ENCODE results near the gene LMAN2.
A peak's percentile ranks its signal among the peaks of the same experiment; 100 is the strongest.
"Not testable (repeated sequence)": the region's sequence is repeated elsewhere in the genome, so short reads cannot be mapped to it uniquely, and the experiment has no call there.

The LMAN2 gene

GRCh38 chr5:177378884-177379883 is 27.7 kb upstream of the LMAN2 start:
- DNase-seq (ENCODE audit: low spot score): peak; percentile 78

GRCh38 chr5:177377851-177378776 is 26.6 kb upstream of the LMAN2 start:
- DNase-seq (ENCODE audit: low spot score): no peak

- no peak for DNase-seq (ENCODE audit: low spot score)
Observed at GRCh38 chr5:177376107-177376506, 24.6 kb upstream of the LMAN2 start.

- not testable (repeated sequence) for DNase-seq (ENCODE audit: low spot score)
Observed at GRCh38 chr5:177375516-177375915, 24.0 kb upstream of the LMAN2 start.

DNA sequence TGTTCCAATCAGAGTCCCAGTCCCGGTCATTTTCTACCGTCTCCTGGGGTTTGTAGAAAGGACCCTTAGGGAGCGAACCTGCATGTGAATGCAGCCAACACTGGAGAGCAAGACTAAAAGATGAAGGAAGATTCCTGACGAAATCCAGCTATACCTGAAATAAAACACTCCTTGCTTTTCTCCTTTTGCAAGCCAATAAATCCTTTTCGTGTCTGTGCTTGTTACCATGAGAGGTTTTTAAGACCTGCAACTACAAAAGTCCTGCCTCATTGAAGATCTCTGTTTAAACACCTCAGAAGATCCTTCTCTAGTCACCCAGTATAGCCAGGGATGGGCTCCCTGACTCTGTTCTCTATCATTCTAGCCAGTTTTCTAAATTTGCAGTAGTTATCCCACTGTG is 22.7 kb upstream of the LMAN2 start:
- no peak for DNase-seq (ENCODE audit: low spot score)

- no peak for DNase-seq (ENCODE audit: low spot score)
Observed at GRCh38 chr5:177373806-177374205, 22.3 kb upstream of the LMAN2 start.

DNA sequence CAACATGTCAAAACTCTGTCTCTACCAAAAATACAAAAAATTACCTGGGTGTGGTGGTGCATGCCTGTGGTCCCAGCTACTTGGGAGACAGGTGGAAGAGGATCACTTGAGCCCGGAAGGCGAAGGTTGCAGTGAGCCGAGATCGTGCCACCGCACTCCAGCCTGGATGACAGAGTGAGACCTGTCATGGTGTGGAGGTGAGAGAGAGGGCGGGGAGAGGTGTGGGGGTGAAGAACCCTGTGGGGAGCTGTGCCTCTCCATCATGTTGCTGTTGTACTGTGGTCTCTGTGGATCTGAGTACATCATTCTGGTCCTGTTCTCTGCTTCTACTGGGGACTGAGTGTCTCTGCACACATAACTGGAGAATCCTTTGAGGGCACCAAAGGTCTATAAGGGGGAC is 21.4 kb upstream of the LMAN2 start:
- DNase-seq (ENCODE audit: low spot score): no peak

DNA sequence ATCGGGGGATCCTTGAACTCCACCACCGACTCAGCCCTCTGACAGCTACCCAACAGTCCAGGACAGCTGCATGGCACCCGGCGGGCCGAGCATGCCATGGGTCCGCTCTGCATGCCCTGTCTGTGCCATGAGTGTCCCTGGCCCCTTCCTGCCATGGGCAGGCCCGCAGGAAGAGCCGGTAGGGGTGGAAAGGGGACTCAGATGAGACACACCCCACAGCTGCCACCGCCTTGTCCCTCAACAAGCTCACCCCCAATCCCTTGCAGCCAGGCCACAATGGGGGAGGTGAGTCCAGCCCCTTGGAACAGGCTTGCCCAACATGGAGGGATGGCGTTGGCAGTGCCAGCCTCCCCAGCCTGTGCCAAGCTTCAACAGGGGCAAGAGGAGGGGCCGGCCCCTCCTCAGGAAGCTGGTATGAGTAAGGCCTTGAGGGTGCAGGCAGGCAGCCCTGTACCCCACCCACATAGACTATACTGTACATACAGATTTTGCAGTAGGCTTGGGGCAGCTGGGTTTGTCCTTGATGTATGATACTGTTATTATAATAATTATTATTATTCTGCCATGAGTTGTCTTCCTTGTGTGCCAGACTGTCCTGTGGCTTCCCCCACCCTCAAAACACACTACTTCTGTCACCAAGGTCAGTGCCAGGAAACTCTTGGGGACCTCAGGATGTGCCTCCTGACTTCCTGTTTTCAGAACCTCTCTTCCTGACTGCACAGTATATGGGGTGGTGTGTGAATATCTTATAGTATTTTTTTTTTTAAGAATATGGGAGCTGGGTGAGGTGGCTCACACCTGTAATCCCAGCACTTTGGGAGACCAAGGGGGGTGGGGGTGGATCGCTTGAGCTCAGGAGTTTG is 20.8 kb upstream of the LMAN2 start:
- no peak for DNase-seq (ENCODE audit: low spot score)

GRCh38 chr5:177371120-177372033 is 19.9 kb upstream of the LMAN2 start:
- DNase-seq (ENCODE audit: low spot score): no peak

GRCh38 chr5:177370488-177371119 is 19.1 kb upstream of the LMAN2 start:
- peak; percentile 96 for DNase-seq (ENCODE audit: low spot score)

- DNase-seq (ENCODE audit: low spot score): no peak
Observed at GRCh38 chr5:177369645-177370440, 18.4 kb upstream of the LMAN2 start.

DNA sequence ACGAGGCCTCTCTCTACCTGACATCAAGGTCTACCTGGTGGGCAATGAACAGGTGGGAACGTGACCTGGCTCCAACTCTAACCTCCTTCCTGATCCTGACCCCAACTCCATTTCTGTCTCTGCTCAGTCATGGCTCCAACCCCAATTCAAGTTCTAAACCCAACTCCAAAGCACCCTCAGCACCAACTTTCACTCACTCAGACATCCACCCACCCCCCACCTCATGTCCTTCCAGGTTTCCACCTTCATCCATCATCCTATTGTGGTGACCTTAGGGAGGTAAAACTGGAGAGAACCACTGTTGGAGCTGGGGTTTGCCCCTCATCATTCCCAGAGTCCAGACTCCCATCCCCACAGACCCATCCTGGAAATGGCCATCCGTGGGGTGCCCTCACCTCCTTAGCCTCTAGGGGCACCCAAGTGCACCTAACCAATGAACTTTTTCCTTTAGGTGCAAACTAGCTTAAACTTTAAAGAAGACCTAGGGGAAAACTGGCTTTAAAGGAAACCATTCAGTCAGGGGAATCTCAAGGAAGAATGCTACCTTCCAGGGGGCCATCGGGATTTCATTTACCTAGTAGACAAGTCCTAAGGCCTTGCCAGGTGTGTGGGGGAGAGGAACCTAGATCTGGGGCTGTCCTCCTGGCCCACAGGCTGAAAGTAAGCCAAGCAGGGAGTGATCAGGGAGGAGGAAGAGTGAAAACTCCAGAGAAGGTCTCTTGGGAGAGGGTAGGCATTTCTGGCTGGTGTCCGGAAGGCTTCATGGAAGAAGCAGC is 17.6 kb upstream of the LMAN2 start:
- DNase-seq (ENCODE audit: low spot score): peak; percentile 82

- no peak for DNase-seq (ENCODE audit: low spot score)
Observed at GRCh38 chr5:177367981-177368868, 16.8 kb upstream of the LMAN2 start.

- no peak for DNase-seq (ENCODE audit: low spot score)
Observed at GRCh38 chr5:177367323-177367848, 15.9 kb upstream of the LMAN2 start.

DNA sequence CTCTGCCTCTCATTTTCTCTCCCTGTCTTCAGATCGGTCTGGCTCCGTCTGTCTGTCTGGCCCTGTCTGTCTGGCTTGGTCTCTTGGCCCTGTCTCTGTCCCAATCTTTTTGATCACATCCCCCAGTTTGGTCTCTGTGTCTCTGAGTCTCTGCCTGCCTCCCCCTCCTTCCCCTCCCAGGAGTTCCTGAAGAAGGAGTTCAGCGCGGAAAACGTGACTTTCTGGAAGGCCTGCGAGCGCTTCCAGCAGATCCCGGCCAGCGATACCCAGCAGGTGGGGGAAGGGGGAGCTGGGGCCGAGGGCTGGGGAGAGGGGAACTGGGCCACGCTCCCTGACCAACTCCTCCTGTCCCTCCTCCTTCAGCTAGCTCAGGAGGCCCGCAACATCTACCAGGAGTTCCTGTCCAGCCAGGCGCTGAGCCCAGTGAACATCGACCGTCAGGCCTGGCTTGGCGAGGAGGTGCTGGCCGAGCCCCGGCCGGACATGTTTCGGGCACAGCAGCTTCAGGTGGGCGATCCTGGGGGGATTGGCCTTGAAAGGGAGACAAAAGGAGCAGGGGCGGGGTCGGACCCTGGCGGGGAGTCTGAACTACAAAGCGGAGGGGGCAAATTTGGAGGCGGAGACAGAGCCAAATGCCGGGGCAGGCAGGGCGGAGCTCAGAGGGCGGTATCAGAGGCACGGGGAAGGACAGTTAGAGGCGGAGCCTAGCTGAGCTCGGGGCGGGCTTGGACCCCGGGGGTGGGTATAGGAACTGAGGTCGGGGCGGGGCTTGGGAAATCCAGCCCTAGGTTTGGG is 15.3 kb upstream of the LMAN2 start:
- DNase-seq (ENCODE audit: low spot score): peak; percentile 99

- DNase-seq (ENCODE audit: low spot score): no peak
Observed at GRCh38 chr5:177365845-177366527, 14.5 kb upstream of the LMAN2 start.
